GM19324 (cell line): ENCODE data around the gene VPS13D.

ENCODE experiments used
- ATAC-seq: cut with Tn5 transposase; IDR thresholded peaks from one replicate; pipeline ENCODE4 v1.9.1; 2021; ENCODE audit warnings: mild to moderate bottlenecking, moderate library complexity; ENCODE audit not compliant: unreplicated experiment, low FRiP score

The VPS13D gene

DNA sequence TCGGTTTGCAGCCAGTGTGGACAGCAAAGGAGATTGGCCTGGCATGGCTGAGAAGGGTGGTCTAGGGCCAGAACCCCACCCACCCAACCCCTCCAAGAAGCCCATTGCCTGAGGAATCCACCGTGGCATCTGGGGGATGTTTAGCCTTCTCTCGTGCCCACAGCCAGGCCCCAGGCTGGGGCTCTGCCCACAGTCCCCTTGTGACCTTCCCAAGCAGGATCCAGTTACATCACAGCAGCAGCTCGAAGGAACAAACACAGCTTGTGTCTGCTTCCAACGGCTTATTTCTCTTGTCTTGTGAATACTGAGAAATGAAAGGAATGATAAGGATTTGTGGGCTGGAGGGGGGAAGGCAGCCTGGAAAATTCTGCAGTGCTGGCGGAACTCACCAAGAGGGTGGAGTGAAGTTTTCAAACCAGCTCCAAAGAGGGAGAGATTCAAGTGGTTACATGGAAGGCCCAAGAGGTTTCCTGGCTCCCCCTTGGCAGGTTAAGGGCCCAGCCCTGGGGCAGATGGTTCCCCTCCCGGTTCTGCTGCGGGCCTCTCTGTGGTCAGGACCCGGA, 326.6 kb downstream of the VPS13D start:
- no peak for ATAC-seq

DNA sequence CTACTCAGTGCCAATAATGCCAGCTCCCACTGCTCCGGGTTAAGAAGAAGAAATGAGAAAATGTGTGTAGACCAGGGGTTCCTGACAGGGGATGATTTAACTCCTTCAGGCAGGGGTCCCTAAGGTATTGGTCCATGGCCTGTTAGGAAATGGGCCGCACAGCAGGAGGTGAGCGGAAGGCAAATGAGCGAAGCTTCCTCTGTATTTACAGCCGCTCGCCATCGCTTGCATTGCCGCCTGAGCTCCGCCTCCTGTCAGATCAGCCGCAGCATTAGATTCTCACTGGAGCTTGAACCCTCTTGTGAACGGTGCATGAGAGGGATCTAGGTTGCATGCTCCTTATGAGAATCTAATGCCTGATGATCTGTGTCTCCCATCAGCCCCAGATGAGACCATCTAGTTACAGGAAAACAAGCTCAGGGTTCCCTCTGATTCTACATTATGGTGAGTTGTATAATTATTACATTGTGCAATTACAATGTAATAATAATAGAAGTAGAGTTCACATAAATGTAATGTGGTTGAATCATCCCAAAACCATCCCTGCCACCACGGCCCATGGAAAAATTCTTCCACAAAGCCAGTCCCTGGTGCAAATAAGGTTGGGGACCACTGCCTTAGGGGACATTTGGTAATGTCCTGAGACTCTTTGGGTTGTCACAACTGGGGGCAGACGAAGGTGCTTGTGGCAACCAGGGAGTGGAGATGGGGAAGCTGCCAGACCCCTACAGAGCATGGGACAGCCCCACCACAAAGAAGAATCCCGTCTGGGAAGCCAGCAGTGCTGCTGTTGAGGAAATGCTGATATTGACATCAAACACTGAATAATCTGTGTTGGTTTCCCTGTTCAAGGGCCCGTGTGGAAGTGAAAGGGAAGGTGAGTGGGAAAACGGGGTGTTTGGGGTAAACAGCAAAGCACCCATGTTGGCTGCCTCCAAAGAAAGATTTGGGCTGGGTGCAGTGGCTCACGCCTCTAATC, 327.4 kb downstream of the VPS13D start:
- ATAC-seq: no peak

DNA sequence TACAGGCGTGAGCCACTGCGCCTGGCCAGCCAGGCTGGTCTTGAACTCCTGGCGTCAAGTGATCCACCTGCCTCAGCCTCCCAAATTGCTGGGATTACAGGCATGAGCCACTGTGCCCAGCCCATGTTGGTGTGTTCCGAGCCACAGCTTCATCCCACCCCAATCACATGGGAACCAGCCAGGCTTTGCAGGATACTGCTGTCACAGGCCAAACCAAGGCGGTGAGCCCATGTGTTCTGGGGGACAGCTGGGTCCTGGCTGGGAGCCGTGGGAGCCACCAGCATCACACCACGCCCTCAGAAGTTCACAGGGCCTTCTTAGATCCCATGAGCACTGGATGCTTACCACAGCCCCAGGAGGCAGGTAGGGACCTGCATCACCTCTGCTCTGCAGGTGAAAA, 331.3 kb downstream of the VPS13D start:
- no peak for ATAC-seq
